ENCODE data around the gene HDAC9.

GRCh38 chr7:18777314-18777713 lies 281.8 kb downstream of the HDAC9 start:
- TF ChIP-seq POLR2A (IDR thresholded peaks at IDR 0.05) (no peak), CTCF (IDR thresholded peaks at IDR 0.05) (no peak)
